Activated T-cell treated with anti-CD3 and anti-CD28 coated beads, Interleukin-2, amount 50 U/mL, for 1 hour (primary cell): Measurements from ENCODE around the gene CD300LB.

Source experiments
- DNase-seq: peaks from one replicate; pipeline ENCODE4 v3.0.0-alpha.2; 2020

CD300LB gene

GRCh38 chr17:74547736-74548135, 16.5 kb upstream of the CD300LB start:
- no peak for DNase-seq

GRCh38 chr17:74547264-74547663, 16.0 kb upstream of the CD300LB start:
- no peak for DNase-seq

- no peak for DNase-seq
Observed at GRCh38 chr17:74546586-74546985, 15.3 kb upstream of the CD300LB start.

GRCh38 chr17:74545843-74546230, 14.6 kb upstream of the CD300LB start, which contains the start of gene CD300C:
CD300C (minus strand) TSS chr17:74546115; CDS start chr17:74545782, 333 bp downstream.
- DNase-seq = no peak

GRCh38 chr17:74544991-74545842, 13.9 kb upstream of the CD300LB start:
- DNase-seq = no peak

GRCh38 chr17:74543891-74544760, 12.9 kb upstream of the CD300LB start:
- DNase-seq = no peak

GRCh38 chr17:74543406-74543805, 12.1 kb upstream of the CD300LB start:
- no peak for DNase-seq

GRCh38 chr17:74542727-74543383, 11.6 kb upstream of the CD300LB start:
- no peak for DNase-seq

GRCh38 chr17:74542166-74542565, 10.9 kb upstream of the CD300LB start:
- DNase-seq = no peak

GRCh38 chr17:74541176-74542111, 10.2 kb upstream of the CD300LB start:
- DNase-seq = no peak

- DNase-seq = no peak
Observed at GRCh38 chr17:74539281-74539820, 8.1 kb upstream of the CD300LB start.

GRCh38 chr17:74536890-74537289, 5.6 kb upstream of the CD300LB start:
- DNase-seq = no peak

GRCh38 chr17:74532115-74532514, 840 bp upstream of the CD300LB start:
- DNase-seq = no peak

GRCh38 chr17:74530831-74531150, 484 bp downstream of the CD300LB start:
- no peak for DNase-seq

GRCh38 chr17:74529243-74529642, 2.0 kb downstream of the CD300LB start:
- no peak for DNase-seq

GRCh38 chr17:74528491-74529199, 2.6 kb downstream of the CD300LB start:
- no peak for DNase-seq

GRCh38 chr17:74527756-74528155, 3.5 kb downstream of the CD300LB start:
- DNase-seq = no peak

- DNase-seq = no peak
Observed at GRCh38 chr17:74527081-74527480, 4.2 kb downstream of the CD300LB start.

GRCh38 chr17:74526681-74527080, 4.6 kb downstream of the CD300LB start:
- no peak for DNase-seq

GRCh38 chr17:74525781-74526288, 5.4 kb downstream of the CD300LB start:
- no peak for DNase-seq

- DNase-seq = no peak
Observed at GRCh38 chr17:74525465-74525725, 5.9 kb downstream of the CD300LB start.
